Uterus (tissue), 2 donors: Measurements from ENCODE around the gene GPR37L1.

Source experiments
- CTCF ChIP-seq, 4 experiments: fragments of 200-600 bp in 2 of 4; fragments of 450-650 bp in 2 of 4; sonication (generic) in 2 of 4; IDR thresholded peaks; one replicate each; pipeline ENCODE4 v1.5.1; 2016 to 2019; ENCODE audit warnings: antibody characterized with exemption in 4 of 4, mild to moderate bottlenecking in 2 of 4, moderate library complexity in 1 of 4
- POLR2A ChIP-seq, 2 donors: fragments of 450-650 bp; IDR thresholded peaks; one replicate each; pipeline ENCODE4 v1.6.1; 2016; ENCODE audit warnings: antibody characterized with exemption in 2 of 2, mild to moderate bottlenecking in 1 of 2, moderate library complexity in 1 of 2

GRCh38 chr1:202163281-202164270, 40.9 kb downstream of the GPR37L1 start:
- TF ChIP-seq CTCF (IDR thresholded peaks at IDR 0.05): no peak
- no peak for TF ChIP-seq POLR2A (IDR thresholded peaks at IDR 0.05)
